H9 (cell line): Measurements from ENCODE around the gene CNTFR. TPM values are rescaled to one million over a fixed set of nuclear protein-coding genes. Genes with fewer than 3 reads are reported as not detected.

Experiments used
- DNase-seq: peaks from one replicate; pipeline ENCODE4 v3.0.0-alpha.2; 2017
- H2AFZ ChIP-seq: one replicate; pipeline ENCODE4 v1.6.1; 2013; ENCODE audit warnings: mild to moderate bottlenecking, low read length, control low read depth, moderate library complexity
- H2AK5ac ChIP-seq: 2 replicates; pipeline ENCODE4 v1.6.1; 2013; ENCODE audit warnings: low read length, control low read depth, mixed read lengths; ENCODE audit not compliant: insufficient read length
- H2BK120ac ChIP-seq: one replicate; pipeline ENCODE4 v1.6.1; 2013; ENCODE audit warnings: low read depth, mild to moderate bottlenecking, low read length, control low read depth, inconsistent platforms; ENCODE audit not compliant: poor library complexity, severe bottlenecking
- H2BK12ac ChIP-seq: 2 replicates; pipeline ENCODE4 v1.6.1; 2013; ENCODE audit warnings: low read length, control low read depth, mixed read lengths, low read depth; ENCODE audit not compliant: insufficient read length
- H2BK15ac ChIP-seq: 2 replicates; pipeline ENCODE4 v1.6.1; 2013; ENCODE audit warnings: low read depth, low read length, control low read depth
- H2BK20ac ChIP-seq: one replicate; pipeline ENCODE4 v1.6.1; 2013; ENCODE audit warnings: low read depth, mild to moderate bottlenecking, low read length, control low read depth, inconsistent platforms; ENCODE audit not compliant: poor library complexity, severe bottlenecking
- H2BK5ac ChIP-seq: 2 replicates; pipeline ENCODE4 v1.6.1; 2013; ENCODE audit warnings: low read length, control low read depth, mixed read lengths; ENCODE audit not compliant: insufficient read length
- H3K14ac ChIP-seq: 2 replicates; pipeline ENCODE4 v1.6.1; 2013; ENCODE audit warnings: low read length, control low read depth; ENCODE audit not compliant: insufficient read depth
- H3K18ac ChIP-seq: 2 replicates; pipeline ENCODE4 v1.6.1; 2013; ENCODE audit warnings: low read depth, mild to moderate bottlenecking, mixed read lengths, low read length, control low read depth; ENCODE audit not compliant: insufficient read length
- H3K23ac ChIP-seq: 2 replicates; pipeline ENCODE4 v1.6.1; 2013; ENCODE audit warnings: low read length, control low read depth, mixed read lengths, low read depth; ENCODE audit not compliant: insufficient read length
- H3K23me2 ChIP-seq: 2 replicates; pipeline ENCODE4 v1.6.1; 2013; ENCODE audit warnings: low read depth, mild to moderate bottlenecking, mixed read lengths, low read length, control low read depth; ENCODE audit not compliant: insufficient read length, poor library complexity, severe bottlenecking
- H3K27ac ChIP-seq: 2 replicates; pipeline ENCODE4 v1.5.1; 2013; ENCODE audit warnings: low read length, control low read depth, mixed read lengths, low read depth; ENCODE audit not compliant: insufficient read length
- H3K27me3 ChIP-seq: 2 replicates; pipeline ENCODE4 v1.6.1; 2013; ENCODE audit warnings: low read length, control low read depth, inconsistent platforms; ENCODE audit not compliant: insufficient read depth
- H3K4ac ChIP-seq: 2 replicates; pipeline ENCODE4 v1.6.1; 2013; ENCODE audit warnings: low read depth, mild to moderate bottlenecking, control low read depth, inconsistent platforms, low read length, moderate library complexity
- H3K4me1 ChIP-seq: 2 replicates; pipeline ENCODE4 v1.6.1; 2013; ENCODE audit warnings: low read length, control low read depth, inconsistent platforms; ENCODE audit not compliant: insufficient read depth
- H3K4me2 ChIP-seq: 2 replicates; pipeline ENCODE4 v1.6.1; 2013; ENCODE audit warnings: low read length, control low read depth, mixed read lengths; ENCODE audit not compliant: insufficient read length, insufficient read depth
- H3K56ac ChIP-seq: 2 replicates; pipeline ENCODE4 v1.6.1; 2013; ENCODE audit warnings: low read depth, mild to moderate bottlenecking, mixed read lengths, low read length, control low read depth; ENCODE audit not compliant: insufficient read length
- H3K79me1 ChIP-seq: 2 replicates; pipeline ENCODE4 v1.6.1; 2013; ENCODE audit warnings: low read depth, mild to moderate bottlenecking, moderate library complexity, low read length, control low read depth, inconsistent platforms; ENCODE audit not compliant: insufficient read depth, poor library complexity, severe bottlenecking
- H3K79me2 ChIP-seq: 2 replicates; pipeline ENCODE4 v1.6.1; 2013; ENCODE audit warnings: low read length, control low read depth, inconsistent platforms; ENCODE audit not compliant: insufficient read depth
- H3K9ac ChIP-seq: 2 replicates; pipeline ENCODE4 v1.6.1; 2013; ENCODE audit warnings: low read length, control low read depth, mixed read lengths; ENCODE audit not compliant: insufficient read length; ENCODE audit errors: extremely low read depth
- H3K9me3 ChIP-seq: one replicate; pipeline ENCODE4 v1.6.1; 2013; ENCODE audit warnings: low read depth, low read length, inconsistent platforms; ENCODE audit not compliant: control insufficient read depth
- H3T11ph ChIP-seq: one replicate; pipeline ENCODE4 v1.6.1; 2013; ENCODE audit warnings: mild to moderate bottlenecking, low read length, control low read depth, inconsistent platforms
- H4K20me1 ChIP-seq: one replicate; pipeline ENCODE4 v1.6.1; 2013; ENCODE audit not compliant: control insufficient read depth, insufficient read length, insufficient read depth
- H4K5ac ChIP-seq: 2 replicates; pipeline ENCODE4 v1.6.1; 2013; ENCODE audit warnings: low read depth, mild to moderate bottlenecking, mixed read lengths, low read length, control low read depth; ENCODE audit not compliant: insufficient read length
- H4K8ac ChIP-seq: replicated peaks from 2 replicates; pipeline ENCODE4 v1.6.1; 2013; ENCODE audit warnings: low read length, control low read depth, mixed read lengths, low read depth; ENCODE audit not compliant: insufficient read length
- H4K91ac ChIP-seq: 2 replicates; pipeline ENCODE4 v1.6.1; 2013; ENCODE audit warnings: low read depth, mild to moderate bottlenecking, moderate library complexity, mixed read lengths, low read length, control low read depth; ENCODE audit not compliant: insufficient read length
- H3K27ac Mint-ChIP-seq, 3 experiments: 2 replicates in 2 of 3; 3 replicates in 1 of 3; pipeline ENCODE4 v1.8.0; 2020 to 2021; ENCODE audit warnings: mixed read lengths in 3 of 3, mild to moderate bottlenecking in 1 of 3, moderate library complexity in 1 of 3
- H3K27me3 Mint-ChIP-seq: 2 replicates; pipeline ENCODE4 v1.8.0; 2021; ENCODE audit warnings: low read depth, mild to moderate bottlenecking, moderate library complexity, mixed read lengths
- H3K36me3 Mint-ChIP-seq, 3 experiments: 2 replicates in 2 of 3; 3 replicates in 1 of 3; pipeline ENCODE4 v1.8.0; 2020 to 2021; ENCODE audit warnings: low read depth in 3 of 3, mixed read lengths in 3 of 3; ENCODE audit not compliant: insufficient read depth in 1 of 3
- H3K4me1 Mint-ChIP-seq, 2 experiments: 2 replicates each; pipeline ENCODE4 v1.8.0; 2020; ENCODE audit warnings: mixed read lengths in 2 of 2
- H3K4me3 Mint-ChIP-seq, 2 experiments: 2 replicates in 1 of 2; 3 replicates in 1 of 2; pipeline ENCODE4 v1.8.0; 2020 to 2021; ENCODE audit warnings: mild to moderate bottlenecking in 2 of 2, mixed read lengths in 2 of 2, moderate library complexity in 1 of 2
- H3K9me3 Mint-ChIP-seq, 2 experiments: 2 replicates in 1 of 2; 3 replicates in 1 of 2; pipeline ENCODE4 v1.8.0; 2020; ENCODE audit warnings: mild to moderate bottlenecking in 2 of 2, mixed read lengths in 2 of 2, moderate library complexity in 1 of 2
- WGBS: extraction: QIAGEN DNeasy Blood & Tissue Kit; methylation state at CpG from one replicate; pipeline ENCODE4 v1.1.7; 2013; ENCODE audit warnings: missing lambda C conversion rate, low lambda C conversion rate, mixed read lengths; ENCODE audit not compliant: insufficient read length; ENCODE audit errors: extremely low coverage; 5-methylcytosine and 5-hydroxymethylcytosine counted together
- total RNA-seq: library from RNA; stranded (reverse); gene quantifications from 2 replicates; pipeline ENCODE4 v1.2.1, GENCODE V29; 2021
- TF ChIP-seq, protein P1 (sequence below): fragments of 200-600 bp; sonication (generic); conservative IDR thresholded peaks from 3 replicates; pipeline ENCODE4 v1.8.0; 2021; ENCODE audit warnings: antibody characterized with exemption, mild to moderate bottlenecking

Gene CNTFR
- total RNA-seq, 1 experiment from 2014 or later, result 0.55 TPM

DNA sequence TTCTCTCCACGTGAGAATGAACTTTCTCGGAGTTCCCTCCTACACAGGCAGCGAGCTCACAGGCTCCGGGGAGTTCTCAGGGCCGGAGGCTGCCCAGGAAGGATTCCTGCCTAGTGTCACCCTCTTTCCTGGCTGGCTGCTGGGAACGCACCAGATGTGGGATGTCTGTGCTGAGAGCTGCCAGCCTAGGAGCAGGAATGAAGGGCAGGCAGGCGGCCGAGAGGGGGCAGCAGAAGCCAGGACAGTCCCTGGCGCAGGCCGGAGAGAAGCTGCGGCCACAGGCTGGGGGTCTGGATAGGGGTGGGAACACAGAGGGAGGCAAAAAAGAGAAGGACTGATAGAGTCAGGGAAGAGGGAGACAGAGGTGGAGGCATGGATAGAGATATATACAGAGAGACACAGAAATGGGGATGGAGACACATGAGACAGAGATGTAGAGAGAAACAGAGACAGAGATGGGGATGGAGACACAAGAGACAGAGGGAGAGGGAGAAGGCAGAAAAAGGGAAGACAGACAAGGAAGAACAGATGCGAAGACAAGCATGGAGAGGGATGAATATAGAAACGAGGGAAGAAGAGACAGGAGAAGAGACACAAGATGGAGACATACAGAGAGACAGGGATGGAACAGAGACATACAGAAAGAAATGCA, 41.4 kb downstream of the CNTFR start:
- Histone ChIP-seq H2BK120ac (no peak overlapping the region), H3K14ac (no peak overlapping the region), H3K4me1 (no peaks in the 10 kb centered on the region), H2BK12ac (no peak overlapping the region), H3K9ac (no peak overlapping the region), H4K5ac (no peak overlapping the region), H3K4ac (no peak overlapping the region), H2BK15ac (no peak overlapping the region), H3K23me2 (no peaks in the 10 kb centered on the region), H4K20me1 (no peaks in the 10 kb centered on the region), H3K79me1 (no peaks in the 10 kb centered on the region), H3T11ph (no peak overlapping the region), H3K79me2 (no peaks in the 10 kb centered on the region), H2BK20ac (no peak overlapping the region), H4K8ac (no peak overlapping the region), H3K18ac (no peak overlapping the region), H3K9me3 (no peaks in the 10 kb centered on the region), H3K23ac (no peak overlapping the region), H3K4me2 (no peak overlapping the region), H2AK5ac (no peak overlapping the region), H3K27ac (no peak overlapping the region), H3K56ac (no peak overlapping the region), H2BK5ac (no peak overlapping the region), H4K91ac (no peak overlapping the region), H2AFZ (no peak overlapping the region), H3K27me3 (no peaks in the 10 kb centered on the region)
- Mint-ChIP-seq H3K9me3 (no peaks in the 10 kb centered on the region), H3K4me3 (no peak overlapping the region), H3K4me1 (peaks cover 0 to 6% of the 10 kb centered on the region in 2 experiments; a peak in 2 of 4 replicates), H3K36me3 (no peaks in the 10 kb centered on the region), H3K27me3 (peaks cover 17% of the 10 kb centered on the region), H3K27ac (no peak overlapping the region)
- TF ChIP-seq, protein P1, sequence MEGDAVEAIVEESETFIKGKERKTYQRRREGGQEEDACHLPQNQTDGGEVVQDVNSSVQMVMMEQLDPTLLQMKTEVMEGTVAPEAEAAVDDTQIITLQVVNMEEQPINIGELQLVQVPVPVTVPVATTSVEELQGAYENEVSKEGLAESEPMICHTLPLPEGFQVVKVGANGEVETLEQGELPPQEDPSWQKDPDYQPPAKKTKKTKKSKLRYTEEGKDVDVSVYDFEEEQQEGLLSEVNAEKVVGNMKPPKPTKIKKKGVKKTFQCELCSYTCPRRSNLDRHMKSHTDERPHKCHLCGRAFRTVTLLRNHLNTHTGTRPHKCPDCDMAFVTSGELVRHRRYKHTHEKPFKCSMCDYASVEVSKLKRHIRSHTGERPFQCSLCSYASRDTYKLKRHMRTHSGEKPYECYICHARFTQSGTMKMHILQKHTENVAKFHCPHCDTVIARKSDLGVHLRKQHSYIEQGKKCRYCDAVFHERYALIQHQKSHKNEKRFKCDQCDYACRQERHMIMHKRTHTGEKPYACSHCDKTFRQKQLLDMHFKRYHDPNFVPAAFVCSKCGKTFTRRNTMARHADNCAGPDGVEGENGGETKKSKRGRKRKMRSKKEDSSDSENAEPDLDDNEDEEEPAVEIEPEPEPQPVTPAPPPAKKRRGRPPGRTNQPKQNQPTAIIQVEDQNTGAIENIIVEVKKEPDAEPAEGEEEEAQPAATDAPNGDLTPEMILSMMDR, result peak; percentile 91
- peak; percentile 83 for DNase-seq
- WGBS, result no CpG with 5 or more reads among the region's 13 CpGs
